Endothelial cell (in vitro differentiated cells): Measurements from ENCODE around the gene DYNLT1. TPM values are rescaled to one million over a fixed set of nuclear protein-coding genes. Genes with fewer than 3 reads are reported as not detected.
"Not testable (repeated sequence)": the region's sequence is repeated elsewhere in the genome, so short reads cannot be mapped to it uniquely, and the experiment has no call there.

Experiments used
- DNase-seq: peaks from one replicate; pipeline ENCODE4 v3.0.0; 2021; ENCODE audit warnings: low spot score
- H3K27ac Mint-ChIP-seq: one replicate; pipeline ENCODE4 v1.8.0; 2021; ENCODE audit warnings: mixed read lengths, inconsistent platforms; ENCODE audit not compliant: unreplicated experiment
- H3K27me3 Mint-ChIP-seq: one replicate; pipeline ENCODE4 v1.8.0; 2021; ENCODE audit warnings: mild to moderate bottlenecking, moderate library complexity, mixed read lengths, inconsistent platforms; ENCODE audit not compliant: unreplicated experiment
- H3K36me3 Mint-ChIP-seq: one replicate; pipeline ENCODE4 v1.8.0; 2021; ENCODE audit warnings: mild to moderate bottlenecking, low read depth, mixed read lengths, inconsistent platforms; ENCODE audit not compliant: unreplicated experiment
- H3K4me1 Mint-ChIP-seq: one replicate; pipeline ENCODE4 v1.8.0; 2021; ENCODE audit warnings: mild to moderate bottlenecking, mixed read lengths, inconsistent platforms; ENCODE audit not compliant: unreplicated experiment
- H3K4me3 Mint-ChIP-seq: one replicate; pipeline ENCODE4 v1.8.0; 2021; ENCODE audit warnings: mild to moderate bottlenecking, mixed read lengths, inconsistent platforms; ENCODE audit not compliant: unreplicated experiment
- H3K9me3 Mint-ChIP-seq: one replicate; pipeline ENCODE4 v1.8.0; 2021; ENCODE audit warnings: mixed read lengths, inconsistent platforms; ENCODE audit not compliant: unreplicated experiment
- CTCF ChIP-seq: fragments of 200-600 bp; sonication (generic); IDR thresholded peaks from one replicate; pipeline ENCODE4 v1.5.0; 2021; ENCODE audit warnings: antibody characterized with exemption; ENCODE audit not compliant: unreplicated experiment
- total RNA-seq: library from RNA; stranded (reverse); fragmentation: NEBNext Ultra II Directional; extraction: Animal tissue kit (Norgen Biotek cat#: 25700); gene quantifications from one replicate; pipeline ENCODE4 v1.2.1, GENCODE V29; 2021; ENCODE audit not compliant: unreplicated experiment

Gene DYNLT1
- total RNA-seq, 1 donor from 2014 or later = 115 TPM

GRCh38 chr6:158655569-158656450 is 11.3 kb upstream of the DYNLT1 start:
- DNase-seq = no peak
- H3K36me3 Mint-ChIP-seq = no peaks in the 10 kb centered on the region
- no peak overlapping the region for H3K27ac Mint-ChIP-seq
- no peak for TF ChIP-seq CTCF
- H3K4me1 Mint-ChIP-seq = peaks cover 32% of the 10 kb centered on the region
- no peaks in the 10 kb centered on the region for H3K9me3 Mint-ChIP-seq
- peaks cover 3% of the 10 kb centered on the region for H3K27me3 Mint-ChIP-seq
- no peak overlapping the region for H3K4me3 Mint-ChIP-seq

GRCh38 chr6:158654960-158655489 is 10.5 kb upstream of the DYNLT1 start:
- no peaks in the 10 kb centered on the region for H3K9me3 Mint-ChIP-seq
- no peak overlapping the region for H3K4me3 Mint-ChIP-seq
- peaks cover 3% of the 10 kb centered on the region for H3K27me3 Mint-ChIP-seq
- peaks cover 32% of the 10 kb centered on the region for H3K4me1 Mint-ChIP-seq
- no peaks in the 10 kb centered on the region for H3K36me3 Mint-ChIP-seq
- DNase-seq = no peak
- no peak overlapping the region for H3K27ac Mint-ChIP-seq
- TF ChIP-seq CTCF = no peak

- Mint-ChIP-seq H3K9me3 (no peaks in the 10 kb centered on the region), H3K4me1 (peaks cover 32% of the 10 kb centered on the region), H3K36me3 (no peaks in the 10 kb centered on the region), H3K27ac (no peak overlapping the region), H3K4me3 (no peak overlapping the region), H3K27me3 (peaks cover 3% of the 10 kb centered on the region)
- no peak for DNase-seq
- TF ChIP-seq CTCF = no peak
These were observed 10.0 kb upstream of the DYNLT1 start for GRCh38 chr6:158654498-158654897.

GRCh38 chr6:158653577-158654354 is 9.2 kb upstream of the DYNLT1 start:
- Mint-ChIP-seq H3K4me1 (peaks cover 32% of the 10 kb centered on the region), H3K36me3 (no peaks in the 10 kb centered on the region), H3K27ac (no peak overlapping the region), H3K4me3 (no peak overlapping the region), H3K27me3 (peaks cover 5% of the 10 kb centered on the region), H3K9me3 (no peaks in the 10 kb centered on the region)
- DNase-seq = no peak
- TF ChIP-seq CTCF = no peak

- H3K4me3 Mint-ChIP-seq, DNase-seq, H3K27ac Mint-ChIP-seq: not testable (repeated sequence)
These were observed 7.6 kb upstream of the DYNLT1 start for GRCh38 chr6:158651981-158652737.

More at GRCh38 chr6:158651981-158652737, 7.6 kb upstream of the DYNLT1 start:
- peaks cover 32% of the 10 kb centered on the region for H3K4me1 Mint-ChIP-seq
- not testable (repeated sequence) for H3K27me3 Mint-ChIP-seq, H3K9me3 Mint-ChIP-seq, H3K36me3 Mint-ChIP-seq
